Measurements from ENCODE around the gene VWA8.
"Not testable (repeated sequence)": the region's sequence is repeated elsewhere in the genome, so short reads cannot be mapped to it uniquely, and the experiment has no call there.

Gene VWA8

DNA sequence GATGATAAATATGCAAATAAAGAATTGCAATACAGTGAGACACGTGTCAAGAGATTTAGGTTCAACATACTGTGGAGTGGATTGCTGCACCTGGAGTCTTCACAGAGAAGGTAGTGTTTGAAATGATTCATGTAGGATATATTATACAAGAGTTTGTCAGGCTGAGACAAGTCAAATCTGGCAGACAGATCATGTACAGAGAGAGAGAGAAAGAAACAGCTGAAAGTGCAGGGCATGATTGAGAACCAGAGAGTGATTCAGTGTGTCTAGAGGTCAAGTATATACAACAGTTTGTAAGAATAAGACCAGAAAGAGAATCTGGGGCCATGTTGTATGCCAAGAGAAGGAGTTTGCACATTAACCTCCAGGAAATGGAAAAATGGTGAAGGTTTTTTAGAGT lies 2.1 kb upstream of the VWA8 start:
- DNase-seq: no peak

DNA sequence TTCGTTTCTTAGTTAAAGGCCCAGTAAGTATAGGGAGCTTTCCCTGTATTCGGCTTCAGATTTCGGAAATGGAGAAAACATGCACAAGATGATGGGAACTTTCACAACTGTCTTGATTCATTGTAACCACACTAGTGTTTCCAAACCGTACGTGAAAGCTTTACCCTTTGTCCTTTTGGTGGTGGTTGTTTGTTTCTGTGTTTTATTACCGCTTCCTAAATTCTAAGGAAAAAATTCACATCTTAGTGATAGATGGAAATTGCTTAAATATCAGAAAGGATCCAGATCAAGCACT lies 504 bp upstream of the VWA8 start:
- DNase-seq: no peak

DNA sequence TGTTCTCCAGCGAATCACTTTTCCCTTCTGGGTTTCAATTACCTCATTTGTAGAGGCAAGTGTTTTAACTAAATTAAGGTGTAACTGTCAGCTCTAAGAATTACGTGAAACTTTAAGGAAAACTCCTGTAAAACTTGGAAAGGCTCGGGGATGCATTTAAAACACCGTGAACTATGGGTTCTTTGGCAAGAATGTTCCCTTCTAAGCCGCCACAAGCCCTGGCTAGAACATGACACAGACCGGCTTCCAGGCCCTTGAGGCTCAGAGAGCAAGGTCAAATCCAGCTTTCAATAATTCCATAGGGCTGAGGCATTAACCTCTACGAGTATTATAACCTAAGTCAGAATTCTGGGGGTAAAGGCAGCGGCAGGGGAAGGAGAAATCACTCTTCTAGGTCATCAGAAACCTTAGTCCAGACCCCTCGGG lies 685 bp downstream of the VWA8 start:
- no peak for DNase-seq

DNA sequence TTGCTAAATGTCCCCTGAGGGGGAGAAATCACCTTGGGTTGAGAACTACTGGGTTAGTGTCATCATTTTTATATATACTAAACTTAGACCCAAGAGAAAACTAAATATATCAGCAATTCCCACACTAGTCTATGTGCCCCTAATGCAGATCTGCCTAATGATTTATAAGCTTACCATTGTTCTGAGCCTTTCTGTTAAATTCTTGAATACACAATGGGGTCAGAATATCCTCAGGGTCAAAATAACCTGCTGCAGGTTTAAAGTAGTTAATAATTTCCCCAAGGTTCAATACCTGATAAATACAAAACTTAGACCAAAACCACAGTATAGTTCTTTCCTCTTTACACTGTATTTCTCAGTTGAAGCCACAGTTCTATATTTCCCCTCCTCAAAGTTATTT lies 4.6 kb downstream of the VWA8 start:
- no peak for DNase-seq

DNA sequence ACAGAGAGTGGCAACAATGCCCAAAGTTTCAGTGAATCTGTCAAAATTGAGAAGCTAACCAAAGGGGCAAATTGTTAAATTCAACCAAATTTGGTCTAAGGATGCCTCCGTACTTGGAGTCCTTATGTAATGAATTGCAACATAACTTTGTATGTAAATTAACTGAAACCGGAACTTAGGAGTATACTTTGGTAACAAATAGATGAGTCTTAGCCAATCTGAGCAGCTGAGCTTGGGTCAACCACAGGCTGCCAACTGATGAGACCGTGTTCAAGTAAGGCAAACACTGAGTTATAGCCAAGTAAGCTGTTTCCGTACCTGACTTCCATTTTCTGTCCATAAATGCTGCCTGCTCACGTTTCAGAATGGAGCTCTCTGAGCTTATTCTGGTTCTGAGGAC lies 5.3 kb downstream of the VWA8 start:
- no peak for DNase-seq

DNA sequence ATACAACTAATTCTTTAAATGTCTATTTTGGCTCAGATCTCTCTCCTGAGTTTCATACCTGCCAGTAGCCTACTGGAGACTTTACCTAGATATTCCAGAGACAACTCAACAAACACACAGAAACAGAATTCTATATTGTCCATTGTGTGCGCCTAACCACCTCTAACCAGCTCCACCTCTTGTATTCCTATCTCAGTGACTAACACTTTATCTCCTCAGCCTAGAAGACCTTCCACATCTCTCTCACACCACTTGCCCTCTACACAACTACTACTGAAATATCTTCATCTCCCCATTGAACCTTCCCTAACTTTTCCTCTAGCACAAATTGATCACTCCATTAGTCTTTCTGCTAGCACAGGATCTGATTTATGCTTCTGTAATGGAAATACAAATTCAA lies 6.7 kb downstream of the VWA8 start:
- DNase-seq: no peak

DNA sequence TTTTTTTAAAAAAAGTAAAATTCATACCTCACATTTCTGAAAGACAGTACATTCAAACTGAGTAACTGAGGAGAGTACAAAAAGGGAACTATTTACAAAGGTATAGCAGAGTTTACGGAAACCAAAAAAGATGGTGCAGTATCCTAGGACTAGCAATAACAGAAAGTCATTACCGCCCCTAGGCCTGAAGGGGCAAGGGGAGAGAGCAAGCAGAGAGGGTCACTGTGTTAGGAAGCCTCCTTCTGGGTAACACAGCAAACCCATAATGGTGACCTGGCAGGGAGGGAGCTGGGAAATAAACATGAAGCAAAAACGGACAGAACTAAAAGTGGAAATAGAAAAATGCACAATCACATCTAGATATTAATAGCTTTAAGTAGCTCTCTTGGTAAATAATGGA lies 8.2 kb downstream of the VWA8 start:
- DNase-seq: no peak

DNA sequence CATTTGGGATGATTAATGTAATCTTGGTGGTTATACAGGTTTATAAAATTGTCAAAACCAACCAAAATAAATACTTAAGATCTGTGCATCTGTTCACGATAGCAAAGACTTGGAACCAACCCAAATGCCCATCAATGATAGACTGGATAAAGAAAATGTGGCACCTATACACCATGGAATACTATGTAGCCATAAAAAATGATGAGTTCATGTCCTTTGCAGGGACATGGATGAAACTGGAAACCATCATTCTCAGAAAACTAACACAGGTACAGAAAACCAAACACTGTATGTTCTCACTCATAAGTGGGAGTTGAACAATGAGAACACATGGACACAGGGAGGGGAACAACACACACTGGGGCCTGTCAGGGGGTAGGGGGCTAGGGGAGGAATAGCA lies 11.8 kb downstream of the VWA8 start:
- not testable (repeated sequence) for DNase-seq

DNA sequence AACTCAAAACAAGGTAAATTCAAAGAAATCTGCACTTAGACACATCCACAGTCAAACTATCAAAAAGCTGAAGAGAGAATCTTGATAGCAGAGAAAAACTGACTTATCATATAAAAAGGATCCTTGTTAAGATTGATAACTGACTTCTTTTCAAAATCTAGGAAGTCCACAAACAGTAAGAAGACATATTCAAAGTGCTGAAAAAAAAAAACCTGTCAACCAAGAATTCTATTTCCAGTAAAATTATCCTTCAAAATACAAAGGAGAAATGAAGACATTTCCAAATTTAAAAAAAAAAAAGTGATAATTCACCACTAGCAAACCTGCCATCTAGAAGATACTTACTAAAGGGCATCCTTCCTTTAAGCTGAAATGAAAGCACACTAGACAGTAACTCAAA lies 15.0 kb downstream of the VWA8 start:
- no peak for DNase-seq

DNA sequence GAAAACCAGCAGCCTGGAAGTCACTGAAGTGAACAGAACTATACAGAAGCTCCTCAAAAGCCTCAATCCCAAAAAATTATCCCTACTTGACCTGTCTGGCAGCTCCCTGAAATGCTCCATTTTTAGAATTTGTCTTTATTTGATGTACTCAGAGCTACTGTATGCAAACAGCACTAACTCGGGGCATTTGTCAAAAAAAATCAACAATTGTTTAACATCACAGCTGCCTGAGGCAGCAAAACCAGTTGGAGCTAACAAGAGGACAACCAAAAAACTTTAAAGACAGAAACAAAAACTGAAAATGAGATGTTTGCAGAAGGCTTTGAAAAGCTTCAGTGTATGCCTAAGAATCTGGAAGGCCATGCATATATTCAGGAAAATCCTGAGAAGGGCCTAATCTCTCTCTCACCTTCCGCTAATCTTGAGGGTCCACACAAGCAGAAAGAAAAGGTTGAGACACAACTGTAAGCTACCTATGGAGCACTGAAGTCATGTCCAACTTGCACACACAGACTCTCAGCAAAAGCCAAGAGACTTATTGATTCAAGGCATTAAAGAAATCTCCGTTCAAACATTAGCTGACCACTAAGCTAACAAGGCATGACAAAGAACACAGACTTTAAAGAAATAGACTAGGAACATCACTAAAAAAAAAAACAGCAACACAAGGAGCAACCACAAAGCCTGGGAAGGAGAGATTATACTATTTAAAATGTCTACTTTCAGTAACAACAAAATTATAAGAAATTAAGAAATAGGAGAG lies 16.1 kb downstream of the VWA8 start:
- no peak for DNase-seq

DNA sequence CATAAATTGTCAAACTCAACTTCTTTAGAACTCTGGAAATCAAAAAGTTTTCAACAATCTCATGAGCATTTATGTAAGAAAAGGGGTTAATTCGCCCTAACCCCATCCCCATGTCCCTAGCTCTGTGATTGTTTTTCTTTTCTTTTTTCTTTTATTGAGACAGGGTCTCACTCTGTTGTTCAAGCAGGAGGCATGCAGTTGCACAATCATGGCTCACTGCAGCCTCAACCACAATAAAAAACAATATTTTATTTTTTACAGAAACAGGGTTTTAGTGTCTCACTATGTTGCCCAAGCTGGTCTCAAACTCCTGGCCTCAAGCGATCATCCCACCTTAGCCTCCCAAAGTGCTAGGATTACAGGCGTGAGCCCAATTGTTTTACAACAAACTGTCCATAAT lies 16.7 kb downstream of the VWA8 start:
- no peak for DNase-seq

DNA sequence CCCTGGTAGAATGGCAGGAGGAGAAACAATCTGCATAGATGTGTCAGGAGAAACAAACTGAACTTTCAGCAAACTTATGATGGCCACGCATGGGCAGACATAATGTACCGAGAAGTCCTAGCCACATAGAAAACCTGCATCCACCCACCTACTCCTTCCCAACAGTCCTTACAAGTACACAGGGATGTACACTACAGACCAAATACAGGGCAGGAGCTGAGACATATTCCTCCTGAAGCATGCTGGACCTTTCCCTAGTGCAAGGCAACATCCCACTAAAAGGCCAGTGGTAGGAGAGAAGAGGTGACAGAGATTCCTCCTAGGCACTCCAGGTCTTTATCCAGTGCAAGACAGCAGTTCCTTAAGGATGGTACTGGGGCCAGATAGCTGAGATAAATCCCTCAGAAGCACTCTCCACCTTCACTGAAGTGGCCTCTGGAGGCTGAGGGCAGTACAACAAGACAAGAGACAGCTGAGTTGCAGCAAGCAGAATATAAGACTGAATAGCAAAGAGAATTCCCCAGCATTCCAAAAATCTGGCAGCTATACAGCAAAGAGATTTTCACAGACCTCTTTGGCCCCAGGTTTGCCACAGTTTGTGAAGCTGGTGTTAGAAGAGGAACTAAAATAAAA lies 18.3 kb downstream of the VWA8 start:
- DNase-seq: no peak

DNA sequence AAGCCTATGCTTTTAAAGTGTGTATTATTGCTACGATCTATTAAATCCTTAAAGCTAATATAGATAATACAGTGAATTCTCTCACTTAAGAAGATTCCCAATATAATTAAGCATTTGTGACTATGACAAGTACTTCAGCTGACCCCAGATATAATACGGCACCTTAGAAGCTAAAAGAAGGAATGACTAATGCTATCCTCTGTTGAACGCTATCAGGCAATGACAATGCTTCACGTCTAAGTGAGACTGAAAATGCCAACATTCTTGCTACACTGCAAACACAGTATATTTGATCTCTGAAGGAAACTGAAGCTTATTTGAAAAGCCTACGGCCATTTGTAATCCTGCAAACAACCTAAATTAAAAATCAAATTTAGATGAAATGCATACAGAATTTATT lies 19.7 kb downstream of the VWA8 start:
- DNase-seq: no peak

DNA sequence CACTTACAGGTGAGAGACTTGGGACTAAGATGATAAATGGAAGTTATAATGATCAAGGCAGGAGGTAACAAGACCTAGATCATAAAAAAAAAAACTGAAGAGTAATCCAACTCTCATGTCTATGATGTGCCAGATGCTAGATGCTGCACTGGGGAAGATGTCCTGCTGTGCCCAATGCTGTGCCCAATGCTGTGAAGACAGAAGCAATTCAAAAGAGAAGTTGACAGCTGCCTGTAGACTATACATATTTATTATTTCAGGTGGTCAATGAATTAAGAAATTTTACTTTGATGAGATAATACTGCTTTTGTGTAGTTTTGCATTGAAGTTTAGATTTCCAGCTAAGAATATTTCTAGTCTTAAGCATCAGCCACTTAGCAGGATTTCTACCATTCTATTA lies 21.5 kb downstream of the VWA8 start:
- DNase-seq: peak; percentile 24

DNA sequence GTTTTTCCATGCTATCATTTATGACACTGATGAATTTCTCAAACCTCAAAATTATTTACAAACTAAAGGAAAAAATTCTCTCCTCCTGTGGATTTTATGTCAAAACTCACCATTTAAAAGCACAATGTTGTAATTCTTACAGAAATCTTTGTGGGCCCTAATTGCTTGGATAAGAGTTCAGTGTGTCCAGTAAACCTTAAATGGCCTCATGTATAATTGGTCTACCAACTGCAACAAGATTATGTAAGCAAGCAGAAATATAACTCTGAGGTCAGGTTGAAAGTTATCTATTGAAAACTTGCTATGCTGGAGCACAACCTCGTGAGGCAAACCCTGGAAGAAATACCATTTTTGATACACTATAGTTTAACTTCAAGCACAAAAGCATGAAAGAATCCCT lies 22.0 kb downstream of the VWA8 start:
- DNase-seq: no peak

DNA sequence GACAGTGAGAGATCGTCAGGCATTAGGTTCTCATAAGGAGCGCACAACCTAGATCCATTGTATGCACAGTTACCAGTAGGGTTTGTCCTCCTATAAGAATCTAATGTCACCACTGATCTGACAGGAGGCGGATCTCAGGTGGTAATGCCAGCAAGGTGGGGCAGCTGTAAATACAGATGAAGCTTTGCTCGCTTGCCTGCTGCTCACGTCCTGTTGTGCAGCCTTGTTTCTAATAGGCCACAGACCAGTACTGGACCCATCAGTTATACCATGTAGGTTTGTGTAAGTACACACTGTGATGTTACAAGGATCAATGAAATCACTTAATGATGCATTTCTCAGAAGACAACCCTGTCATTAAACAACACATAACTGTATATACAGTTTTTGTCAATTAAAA lies 23.5 kb downstream of the VWA8 start:
- no peak for DNase-seq

DNA sequence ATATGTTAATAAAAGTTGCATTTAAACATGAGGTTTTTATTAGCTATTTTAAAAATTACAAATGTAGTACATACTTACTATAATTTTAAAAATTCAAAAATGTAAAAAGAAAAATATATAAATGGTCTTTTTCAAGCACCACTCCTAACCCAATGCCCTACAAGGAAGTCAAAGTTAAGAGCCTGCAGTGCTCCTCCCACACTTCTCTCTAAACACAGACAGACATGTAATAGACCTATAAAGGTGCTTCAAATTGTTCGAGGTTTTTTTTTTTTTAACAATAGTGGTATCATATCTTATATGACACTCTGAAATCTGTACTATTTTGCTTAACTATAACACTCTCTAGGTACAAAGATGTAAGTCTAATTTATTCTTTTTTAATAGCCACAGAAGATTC lies 25.4 kb downstream of the VWA8 start:
- DNase-seq: no peak

DNA sequence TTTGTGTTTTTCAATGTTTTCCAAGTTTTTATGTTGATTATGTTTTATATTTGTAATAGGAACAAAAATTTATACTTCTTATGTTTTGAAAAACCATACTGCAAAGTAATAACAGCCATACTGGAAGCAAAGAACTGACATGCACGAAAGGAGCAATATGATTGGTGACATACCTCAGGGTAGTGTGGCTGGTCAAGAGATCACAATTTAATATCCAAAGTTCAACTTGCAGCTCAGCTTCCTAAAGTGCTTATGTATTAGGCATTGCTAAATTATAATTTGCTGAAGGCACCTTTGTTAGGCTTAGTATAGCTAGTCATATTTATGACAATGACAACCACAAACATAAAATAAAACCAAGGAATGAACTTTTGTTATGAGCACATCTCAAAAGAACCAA lies 25.9 kb downstream of the VWA8 start:
- DNase-seq: no peak

DNA sequence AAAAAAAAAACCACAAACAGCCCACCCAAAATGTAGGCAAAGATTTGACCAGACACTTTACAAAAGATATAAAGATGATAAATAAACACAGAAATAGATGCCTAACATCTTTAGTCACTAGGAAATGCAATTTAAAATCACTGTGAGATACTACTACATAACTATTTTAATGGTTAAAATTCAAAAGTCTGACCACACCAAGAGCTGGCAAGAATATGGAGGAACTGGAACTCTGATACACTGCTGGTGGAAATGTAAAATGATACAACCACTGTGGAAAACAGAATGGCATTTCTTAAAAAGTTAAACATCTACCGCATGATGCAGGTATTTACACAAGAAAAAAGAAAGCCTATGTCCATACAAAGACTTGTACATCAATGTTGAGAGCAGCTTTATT lies 26.8 kb downstream of the VWA8 start:
- DNase-seq: no peak

DNA sequence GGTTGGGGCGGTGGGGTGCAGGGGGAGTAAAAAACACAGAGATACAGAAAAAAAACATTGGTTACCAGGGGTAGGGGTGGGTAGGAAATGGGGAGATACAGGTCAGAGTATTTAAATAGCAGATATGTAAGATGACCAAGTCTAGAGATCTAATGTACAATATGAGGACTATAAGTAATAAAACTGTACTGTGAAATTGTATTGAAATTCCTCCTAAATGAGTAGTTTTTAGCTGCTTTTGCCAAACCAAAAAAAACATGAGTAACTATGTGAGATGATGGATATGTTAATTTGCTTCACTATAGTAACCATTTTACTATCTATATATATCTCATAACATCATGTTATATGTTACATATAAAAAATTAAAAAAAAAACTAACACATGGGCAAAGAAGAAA lies 29.6 kb downstream of the VWA8 start:
- no peak for DNase-seq

DNA sequence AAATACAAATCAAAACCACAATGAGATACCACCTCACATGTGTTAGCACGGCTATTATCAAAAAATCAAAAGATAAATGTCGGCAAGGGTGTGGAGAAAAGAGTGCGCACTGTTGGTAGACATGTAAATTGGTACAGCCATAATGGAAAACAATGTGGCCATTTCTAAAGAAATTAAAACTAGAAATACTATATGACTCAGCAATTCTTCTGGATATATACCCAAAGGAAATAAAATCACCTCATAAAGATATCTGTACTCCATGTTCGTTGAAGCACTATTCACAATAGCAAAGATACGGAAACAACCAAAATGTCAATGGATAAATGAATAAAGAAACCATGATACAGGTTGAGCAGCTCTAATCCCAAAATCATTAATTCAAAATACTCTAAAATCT lies 30.8 kb downstream of the VWA8 start:
- no peak for DNase-seq

DNA sequence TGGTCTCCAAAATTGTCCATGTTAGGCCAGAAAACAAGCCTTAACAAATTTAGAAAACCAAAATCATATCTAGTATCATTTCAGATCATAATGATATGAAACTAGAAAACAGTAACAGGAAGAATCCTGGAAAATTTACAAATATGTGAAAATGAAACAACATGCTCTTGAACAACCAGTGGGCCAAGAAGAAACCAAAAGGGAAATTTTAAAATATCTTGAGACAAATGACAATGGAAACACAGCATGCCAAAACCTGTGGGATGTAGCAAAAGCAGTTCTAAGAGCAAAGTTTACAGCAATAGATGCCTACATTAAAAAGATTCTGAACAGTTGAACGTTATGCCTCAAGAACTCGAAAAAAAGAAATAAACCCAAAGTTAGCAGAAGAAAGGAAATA lies 32.6 kb downstream of the VWA8 start:
- DNase-seq: no peak

DNA sequence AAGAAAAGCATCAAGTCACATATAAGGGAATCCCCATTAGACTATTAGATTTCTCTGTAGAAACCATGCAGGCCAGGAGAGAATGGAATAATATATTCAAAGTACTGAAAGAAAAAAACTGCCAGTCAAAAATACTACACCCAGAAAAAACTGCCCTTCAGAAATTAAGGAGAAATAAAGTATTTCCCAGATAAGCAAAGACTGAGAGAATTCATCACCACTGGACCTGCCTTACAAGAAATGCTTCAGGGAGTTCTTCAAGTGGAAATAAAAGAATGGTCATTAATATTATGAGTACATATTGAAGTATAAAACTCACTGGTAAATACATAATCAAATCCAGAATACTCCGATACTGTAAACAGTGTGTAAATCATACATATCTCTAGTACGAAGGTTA lies 35.9 kb downstream of the VWA8 start:
- DNase-seq: no peak

DNA sequence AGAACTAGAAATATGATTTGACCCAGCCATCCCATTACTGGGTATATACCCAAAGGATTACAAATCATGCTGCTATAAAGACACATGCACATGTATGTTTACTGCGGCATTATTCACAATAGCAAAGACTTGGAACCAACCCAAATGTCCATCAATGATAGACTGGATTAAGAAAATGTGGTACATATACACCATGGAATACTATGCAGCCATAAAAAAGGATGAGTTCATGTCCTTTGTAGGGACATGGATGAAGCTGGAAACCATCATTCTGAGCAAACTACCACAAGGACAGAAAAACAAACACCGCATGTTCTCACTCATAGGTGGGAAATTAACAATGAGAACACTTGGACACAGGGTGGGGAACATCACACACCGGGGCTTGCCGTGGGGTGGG lies 38.0 kb downstream of the VWA8 start:
- DNase-seq: not testable (repeated sequence)

DNA sequence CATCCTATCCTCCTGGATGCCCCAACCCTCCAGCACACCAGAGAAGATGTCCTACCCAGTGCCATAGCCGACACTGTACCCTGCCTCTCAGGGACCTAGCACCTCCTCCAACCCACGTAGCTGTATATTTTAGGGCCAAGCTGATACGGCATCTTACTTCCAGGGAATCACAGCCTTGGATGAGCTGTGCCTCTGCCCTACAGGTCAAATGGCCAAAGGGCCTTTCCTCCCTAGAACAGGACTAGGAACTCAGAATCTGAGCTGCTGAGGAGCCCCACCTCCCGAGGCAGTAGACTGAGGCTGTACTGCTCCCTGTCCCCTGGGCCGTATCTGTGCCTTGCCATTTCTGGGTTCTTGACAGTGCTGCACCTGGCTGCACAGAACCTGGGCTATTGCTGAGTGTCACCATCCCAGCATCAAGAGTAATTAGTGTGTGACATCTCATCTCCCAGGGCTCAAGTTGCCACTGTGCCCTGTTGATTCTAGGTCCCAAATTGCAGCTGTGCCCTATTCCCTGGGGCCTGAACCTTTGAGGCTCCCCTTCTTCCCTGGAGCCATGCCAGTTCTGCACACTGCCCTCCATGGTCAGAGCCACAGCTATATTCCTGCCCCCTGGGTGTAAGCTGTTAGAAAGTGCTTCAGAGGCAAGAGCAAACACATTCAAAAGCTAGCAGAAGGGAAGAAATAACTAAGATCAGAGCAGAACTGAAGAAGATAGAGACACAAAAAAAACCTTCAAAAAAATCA lies 41.0 kb downstream of the VWA8 start:
- peak; percentile 79 for DNase-seq
